Type B pancreatic cell (in vitro differentiated cells): ENCODE data around the gene RNF150. TPM values are rescaled to one million over a fixed set of nuclear protein-coding genes. Genes with fewer than 3 reads are reported as not detected.

Experiments
- DNase-seq: peaks from one replicate; pipeline ENCODE4 v3.0.0; 2021; ENCODE audit warnings: mixed read lengths; ENCODE audit not compliant: unreplicated experiment; ENCODE audit errors: extremely low spot score
- H3K27ac Mint-ChIP-seq: 2 replicates; pipeline ENCODE4 v1.8.0; 2021; ENCODE audit warnings: mild to moderate bottlenecking, mixed read lengths
- H3K27me3 Mint-ChIP-seq: 2 replicates; pipeline ENCODE4 v1.8.0; 2021; ENCODE audit warnings: mixed read lengths
- H3K36me3 Mint-ChIP-seq: 2 replicates; pipeline ENCODE4 v1.8.0; 2021; ENCODE audit warnings: mixed read lengths
- H3K4me1 Mint-ChIP-seq: one replicate; pipeline ENCODE4 v1.8.0; 2021; ENCODE audit warnings: mixed read lengths; ENCODE audit not compliant: unreplicated experiment
- H3K4me3 Mint-ChIP-seq: 2 replicates; pipeline ENCODE4 v1.8.0; 2021; ENCODE audit warnings: mild to moderate bottlenecking, mixed read lengths
- H3K9me3 Mint-ChIP-seq: 2 replicates; pipeline ENCODE4 v1.8.0; 2021; ENCODE audit warnings: mixed read lengths
- CTCF ChIP-seq: fragments of 200-600 bp; sonication (generic); conservative IDR thresholded peaks from 2 replicates; pipeline ENCODE4 v1.5.0; 2021; ENCODE audit warnings: antibody characterized with exemption, mild to moderate bottlenecking
- total RNA-seq: library from RNA; stranded (reverse); gene quantifications from 2 replicates; pipeline ENCODE4 v1.2.1, GENCODE V29; 2021; ENCODE audit warnings: low replicate concordance

RNF150 gene
- total RNA-seq, 1 donor from 2014 or later: 34.0 TPM

- Mint-ChIP-seq H3K27ac (no peak overlapping the region), H3K36me3 (no peaks in the 10 kb centered on the region), H3K9me3 (no peaks in the 10 kb centered on the region), H3K4me3 (no peak overlapping the region), H3K4me1 (no peaks in the 10 kb centered on the region), H3K27me3 (peaks cover 14% of the 10 kb centered on the region)
- TF ChIP-seq CTCF: no peak
- DNase-seq: no peak
Measured at GRCh38 chr4:141140391-141141200, 7.3 kb upstream of the RNF150 start.

GRCh38 chr4:141133999-141134995, 1.0 kb upstream of the RNF150 start:
- TF ChIP-seq CTCF: no peak
- peaks cover 58% of the 10 kb centered on the region for H3K27me3 Mint-ChIP-seq
- no peak for DNase-seq
- H3K4me1 Mint-ChIP-seq: peaks cover 26% of the 10 kb centered on the region
- peak overlapping the region; percentile 99 for H3K4me3 Mint-ChIP-seq
- H3K9me3 Mint-ChIP-seq: no peaks in the 10 kb centered on the region
- H3K36me3 Mint-ChIP-seq: no peaks in the 10 kb centered on the region
- H3K27ac Mint-ChIP-seq: no peak overlapping the region

- H3K27me3 Mint-ChIP-seq: peaks cover 64% of the 10 kb centered on the region
- TF ChIP-seq CTCF: no peak
Measured at GRCh38 chr4:141132709-141133145, 542 bp downstream of the RNF150 start.

GRCh38 chr4:141132072-141132708, 1.1 kb downstream of the RNF150 start:
- DNase-seq: peak; percentile 70
- H3K36me3 Mint-ChIP-seq: peaks cover 4% of the 10 kb centered on the region
- peak overlapping the region; percentile 99 for H3K4me3 Mint-ChIP-seq
- H3K27me3 Mint-ChIP-seq: peaks cover 60% of the 10 kb centered on the region
- no peak for TF ChIP-seq CTCF
- no peaks in the 10 kb centered on the region for H3K9me3 Mint-ChIP-seq
- peaks cover 35% of the 10 kb centered on the region for H3K4me1 Mint-ChIP-seq
- peak overlapping the region; percentile 48 for H3K27ac Mint-ChIP-seq

More at GRCh38 chr4:141132709-141133145, 542 bp downstream of the RNF150 start:
- Mint-ChIP-seq H3K4me3 (peak overlapping the region; percentile 99), H3K9me3 (no peaks in the 10 kb centered on the region), H3K27ac (no peak overlapping the region), H3K36me3 (peaks cover 4% of the 10 kb centered on the region), H3K4me1 (peaks cover 32% of the 10 kb centered on the region)
- DNase-seq: peak; percentile 72

GRCh38 chr4:141131723-141132071, 1.6 kb downstream of the RNF150 start:
- peak overlapping the region; percentile 48 for H3K27ac Mint-ChIP-seq
- no peak for TF ChIP-seq CTCF
- H3K27me3 Mint-ChIP-seq: peaks cover 55% of the 10 kb centered on the region
- DNase-seq: no peak
- peaks cover 4% of the 10 kb centered on the region for H3K36me3 Mint-ChIP-seq
- no peaks in the 10 kb centered on the region for H3K9me3 Mint-ChIP-seq
- H3K4me1 Mint-ChIP-seq: peaks cover 38% of the 10 kb centered on the region
- H3K4me3 Mint-ChIP-seq: peak overlapping the region; percentile 99
